Forelimb muscle (tissue), 1 donor: Measurements from ENCODE around the gene CAST. TPM values are rescaled to one million over a fixed set of nuclear protein-coding genes. Genes with fewer than 3 reads are reported as not detected.
"Not testable (repeated sequence)": the region's sequence is repeated elsewhere in the genome, so short reads cannot be mapped to it uniquely, and the experiment has no call there.

ENCODE experiments used
- DNase-seq: peaks from one replicate; pipeline ENCODE4 v3.0.0-alpha.2; 2013; ENCODE audit warnings: low read depth
- polyA plus RNA-seq: library from polyadenylated mRNA; unstranded; fragments of 120-200 nt; gene quantifications from one replicate; pipeline ENCODE4 v1.2.1, GENCODE V29; 2013; ENCODE audit not compliant: insufficient read length

Gene CAST, protein sequence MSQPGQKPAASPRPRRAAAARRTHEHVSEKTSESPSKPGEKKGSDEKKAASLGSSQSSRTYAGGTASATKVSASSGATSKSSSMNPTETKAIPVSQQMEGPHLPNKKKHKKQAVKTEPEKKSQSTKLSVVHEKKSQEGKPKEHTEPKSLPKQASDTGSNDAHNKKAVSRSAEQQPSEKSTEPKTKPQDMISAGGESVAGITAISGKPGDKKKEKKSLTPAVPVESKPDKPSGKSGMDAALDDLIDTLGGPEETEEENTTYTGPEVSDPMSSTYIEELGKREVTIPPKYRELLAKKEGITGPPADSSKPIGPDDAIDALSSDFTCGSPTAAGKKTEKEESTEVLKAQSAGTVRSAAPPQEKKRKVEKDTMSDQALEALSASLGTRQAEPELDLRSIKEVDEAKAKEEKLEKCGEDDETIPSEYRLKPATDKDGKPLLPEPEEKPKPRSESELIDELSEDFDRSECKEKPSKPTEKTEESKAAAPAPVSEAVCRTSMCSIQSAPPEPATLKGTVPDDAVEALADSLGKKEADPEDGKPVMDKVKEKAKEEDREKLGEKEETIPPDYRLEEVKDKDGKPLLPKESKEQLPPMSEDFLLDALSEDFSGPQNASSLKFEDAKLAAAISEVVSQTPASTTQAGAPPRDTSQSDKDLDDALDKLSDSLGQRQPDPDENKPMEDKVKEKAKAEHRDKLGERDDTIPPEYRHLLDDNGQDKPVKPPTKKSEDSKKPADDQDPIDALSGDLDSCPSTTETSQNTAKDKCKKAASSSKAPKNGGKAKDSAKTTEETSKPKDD
- polyA plus RNA-seq, result 138 TPM

DNA sequence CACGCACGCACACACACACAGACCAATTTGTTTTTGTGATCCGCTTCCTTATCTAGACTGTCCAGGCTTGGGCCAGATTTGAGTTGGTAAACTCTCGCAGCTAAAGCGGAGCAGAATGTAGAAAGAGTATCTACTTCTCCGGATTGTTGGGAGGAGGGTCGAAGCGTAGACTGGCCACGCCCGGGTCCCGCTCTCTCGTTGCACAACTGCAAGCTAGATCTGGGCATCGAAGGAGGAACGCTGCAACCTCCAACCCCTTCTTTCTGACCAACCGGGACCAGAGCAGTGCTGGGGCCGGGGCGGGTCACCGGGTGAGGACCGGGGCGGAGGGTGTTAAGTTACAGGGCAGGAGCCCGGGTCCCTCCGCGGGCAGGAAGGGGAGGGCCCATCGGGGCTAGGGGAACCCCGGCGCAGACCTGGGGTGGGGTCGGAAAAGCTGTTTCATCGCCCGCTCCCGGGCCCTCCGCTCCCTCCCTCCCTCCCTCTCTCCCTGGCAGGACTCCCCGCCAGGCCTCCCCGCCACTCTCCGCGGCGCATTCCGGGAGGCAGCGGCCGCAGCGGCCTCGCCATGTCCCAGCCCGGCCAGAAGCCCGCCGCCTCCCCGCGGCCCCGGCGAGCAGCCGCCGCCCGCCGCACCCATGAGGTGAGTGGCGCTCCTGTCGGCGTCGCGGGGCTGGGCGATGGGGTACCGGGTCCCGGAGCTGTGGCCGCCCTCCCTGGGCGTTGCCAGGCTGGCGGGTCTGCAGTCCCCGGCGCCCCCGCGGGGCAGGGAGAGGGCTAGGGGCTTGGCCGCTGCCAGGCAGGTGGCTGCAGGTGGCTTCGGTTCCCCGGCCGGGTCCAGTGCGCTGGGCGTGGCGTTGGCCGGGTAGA is at the start of gene CAST:
Gene CAST (plus strand): TSS at position 522 of the 870 bp plus-strand sequence. CDS start 47 bp downstream, at position 569.
- DNase-seq, result peak; percentile 46

DNA sequence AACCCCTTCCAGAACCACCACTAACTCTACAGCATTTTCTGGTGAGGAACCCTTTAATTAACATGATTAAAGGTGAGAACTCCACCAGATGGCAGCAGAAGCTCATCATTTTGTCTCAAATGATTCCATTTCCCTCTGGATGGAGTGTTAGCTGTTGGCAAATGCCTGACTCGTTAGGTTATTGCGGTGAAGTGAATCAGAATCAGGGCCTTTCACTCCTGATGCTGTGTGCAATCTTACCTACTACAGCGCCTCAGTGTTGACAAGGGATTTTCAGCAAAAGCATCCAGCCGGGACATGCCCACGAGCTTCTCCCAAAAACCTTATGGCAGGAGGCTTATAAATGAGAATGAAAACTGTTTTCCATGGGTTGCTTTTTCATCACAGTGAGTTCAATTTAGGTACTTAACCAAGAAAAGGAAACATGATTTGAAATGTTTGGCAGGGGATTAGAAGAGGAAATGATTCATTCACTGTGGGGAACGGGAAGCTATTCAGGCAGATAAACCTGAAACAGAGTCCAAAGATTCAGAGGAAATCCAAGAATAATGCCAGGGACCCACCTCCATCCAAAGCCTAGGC is 48.0 kb upstream of the CAST start:
- DNase-seq, result peak; percentile 49

DNA sequence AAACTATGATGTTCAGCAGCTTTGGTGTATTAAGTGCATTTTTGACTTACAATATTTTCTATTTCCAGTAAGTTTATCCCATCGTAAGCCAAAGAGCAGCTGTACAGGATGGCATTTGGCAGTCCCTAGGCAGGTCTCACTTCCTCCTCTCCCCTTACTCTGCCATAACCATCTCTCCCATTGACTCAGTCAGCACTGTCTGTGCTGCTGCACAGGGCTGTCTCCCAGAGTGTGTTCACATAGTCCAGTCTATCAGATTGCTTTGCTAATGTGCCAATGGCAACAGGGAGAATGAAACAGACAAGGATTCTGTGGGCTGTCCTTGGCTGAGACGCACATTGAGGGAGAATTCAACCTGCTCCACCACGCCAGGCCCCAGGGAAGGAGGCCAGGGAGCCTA is 47.0 kb upstream of the CAST start:
- no peak for DNase-seq

DNA sequence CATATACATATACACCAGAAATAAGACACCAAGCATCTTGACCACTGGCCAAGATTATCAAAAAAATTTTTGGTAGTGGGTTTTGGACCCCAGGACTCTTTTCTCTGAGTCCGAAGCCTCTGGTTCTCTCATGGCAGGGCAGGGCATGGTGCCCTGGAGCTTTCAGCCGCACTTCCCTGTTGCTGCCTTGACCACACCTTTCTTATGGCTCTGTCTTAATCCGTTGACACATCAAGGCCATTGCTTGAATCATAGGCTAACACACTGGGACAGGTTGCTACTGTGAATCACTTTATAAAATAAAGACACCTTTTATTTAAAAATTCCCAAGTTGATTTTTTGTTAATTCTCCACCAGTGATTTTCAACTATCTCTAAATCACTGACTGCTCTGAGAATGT is 45.4 kb upstream of the CAST start:
- DNase-seq, result no peak

DNA sequence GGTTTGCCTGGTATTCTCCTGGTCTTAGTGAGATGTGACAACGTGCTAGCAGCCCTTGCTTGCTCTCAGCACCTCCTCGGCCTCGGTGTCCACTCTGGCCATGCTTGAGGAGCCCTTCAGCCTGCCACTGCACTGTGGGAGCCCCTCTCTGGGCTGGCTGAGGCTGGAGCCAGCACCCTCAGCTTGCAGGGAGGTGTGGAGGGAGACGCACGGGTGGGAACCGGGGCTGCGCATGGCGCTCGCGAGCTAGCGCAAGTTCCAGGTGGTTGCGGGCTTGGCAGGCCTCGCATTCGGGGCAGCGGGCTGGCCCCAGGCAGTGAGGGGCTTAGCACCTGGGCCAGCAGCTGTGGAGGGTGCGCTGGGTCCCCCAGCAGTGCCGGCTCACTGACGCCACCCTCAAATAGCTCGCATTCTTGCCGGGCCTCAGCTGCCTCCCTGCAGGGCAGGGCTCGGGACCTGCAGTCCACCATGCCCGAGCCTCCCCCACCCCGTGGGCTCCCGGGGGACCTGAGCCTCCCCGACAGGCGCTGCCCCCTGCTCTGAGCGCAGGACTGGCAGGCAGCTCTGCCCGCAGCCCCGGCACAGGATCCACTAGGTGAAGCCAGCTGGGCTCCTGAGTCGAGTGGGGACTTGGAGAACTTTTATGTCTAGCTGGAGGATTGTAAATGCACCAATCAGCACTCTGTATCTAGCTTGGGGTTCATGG is 43.7 kb upstream of the CAST start:
- DNase-seq, result not testable (repeated sequence)

DNA sequence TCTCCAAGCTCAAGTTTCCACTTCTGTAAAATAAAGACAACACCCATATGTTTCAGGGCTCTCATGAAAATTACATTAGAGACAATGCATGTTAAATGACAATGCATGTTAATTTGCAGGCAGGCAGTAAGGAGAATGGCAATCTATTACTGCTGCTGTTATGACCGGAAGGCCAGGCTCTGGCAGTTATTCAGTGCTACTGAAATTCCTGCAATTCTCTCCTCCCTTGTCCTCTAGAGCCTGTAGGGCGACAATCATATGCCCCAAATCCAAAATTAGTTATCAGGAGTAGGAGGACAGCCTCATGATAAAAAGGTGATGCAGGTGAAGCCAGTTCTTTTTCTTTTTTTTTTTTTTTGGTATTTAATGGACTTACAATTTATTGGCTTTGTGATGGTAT is 42.2 kb upstream of the CAST start:
- no peak for DNase-seq

DNA sequence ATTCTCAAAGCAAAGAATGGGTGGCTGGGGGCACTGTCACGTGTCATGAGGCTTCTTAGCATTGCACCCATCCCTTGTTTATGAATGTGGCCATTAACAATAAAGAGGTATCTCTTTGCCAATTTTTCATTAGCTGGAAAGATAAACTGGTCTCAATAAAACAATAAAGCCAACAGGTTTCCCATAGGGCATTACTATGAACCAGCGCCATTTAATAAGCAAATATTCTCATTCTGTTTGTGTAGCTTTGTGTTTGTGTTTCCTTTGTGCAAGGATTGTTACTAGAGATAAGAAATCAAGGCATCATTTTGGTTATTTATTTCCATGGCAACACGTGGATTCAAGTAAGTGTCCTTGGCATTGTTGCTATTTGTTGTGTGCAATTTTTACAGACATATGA is 37.6 kb upstream of the CAST start:
- no peak for DNase-seq

DNA sequence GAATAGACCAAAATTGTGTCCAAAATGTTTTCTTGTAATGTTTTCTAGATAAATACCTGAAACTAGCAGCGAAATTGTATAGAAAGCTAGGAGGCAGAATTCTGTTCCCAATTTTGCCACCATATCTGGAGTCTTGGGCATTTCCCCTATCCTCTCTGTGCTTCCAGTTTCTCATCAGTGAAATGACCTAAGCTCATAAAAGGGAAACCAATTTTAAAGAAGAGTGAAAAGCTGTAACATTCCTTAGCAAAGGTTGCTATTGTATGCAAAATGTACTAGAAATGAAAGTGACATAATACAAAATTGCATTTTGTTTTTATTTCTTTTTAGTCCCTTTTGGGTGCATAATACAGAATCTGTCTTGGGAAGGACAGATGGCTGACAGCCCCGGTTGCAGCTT is 36.8 kb upstream of the CAST start:
- no peak for DNase-seq

DNA sequence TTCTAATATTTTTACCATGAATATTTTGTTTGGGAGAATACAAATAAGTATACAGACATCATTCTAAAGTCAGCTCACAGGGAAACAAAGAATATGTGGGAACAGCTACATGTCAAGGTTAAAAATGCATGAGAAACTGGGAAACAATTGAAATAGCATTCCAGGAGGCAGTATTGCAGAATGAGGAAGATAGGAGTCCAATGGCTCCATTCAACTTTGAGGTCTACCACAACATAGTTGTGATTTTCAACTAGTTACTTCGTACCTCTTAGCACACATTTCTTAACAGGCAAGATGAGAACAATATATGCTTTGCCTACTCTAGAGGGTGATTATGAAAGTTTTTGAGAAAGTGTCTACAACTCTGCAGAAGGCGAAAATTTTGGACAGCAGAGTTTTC is 35.2 kb upstream of the CAST start:
- no peak for DNase-seq

DNA sequence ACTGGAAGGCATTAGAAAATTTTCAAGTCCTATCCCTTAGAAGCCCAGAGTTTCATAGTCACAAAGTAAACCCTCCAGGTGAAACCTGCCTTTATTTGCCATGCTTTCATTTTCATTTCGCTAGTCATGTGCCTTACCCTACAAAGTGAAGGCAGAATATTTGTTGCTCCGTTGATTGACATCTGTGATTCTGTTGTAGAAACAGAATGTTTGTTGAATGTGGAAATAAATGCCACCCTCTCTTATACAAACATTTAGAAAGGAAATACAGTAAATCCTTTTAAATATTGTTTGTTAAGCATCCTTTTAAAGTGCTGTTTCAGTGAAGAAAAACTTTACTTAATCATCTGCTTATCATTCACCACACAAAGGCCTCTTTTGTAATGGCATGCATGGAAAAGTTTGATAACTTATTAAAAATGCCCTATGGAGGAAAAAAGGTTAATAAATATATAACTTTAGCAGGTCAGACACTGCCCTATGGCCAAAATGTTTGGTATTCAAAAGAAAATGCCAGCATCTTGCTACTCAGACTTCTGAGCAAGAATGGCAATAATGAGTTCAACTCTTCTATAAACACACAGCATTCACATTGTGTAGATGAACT is 34.3 kb upstream of the CAST start:
- no peak for DNase-seq

DNA sequence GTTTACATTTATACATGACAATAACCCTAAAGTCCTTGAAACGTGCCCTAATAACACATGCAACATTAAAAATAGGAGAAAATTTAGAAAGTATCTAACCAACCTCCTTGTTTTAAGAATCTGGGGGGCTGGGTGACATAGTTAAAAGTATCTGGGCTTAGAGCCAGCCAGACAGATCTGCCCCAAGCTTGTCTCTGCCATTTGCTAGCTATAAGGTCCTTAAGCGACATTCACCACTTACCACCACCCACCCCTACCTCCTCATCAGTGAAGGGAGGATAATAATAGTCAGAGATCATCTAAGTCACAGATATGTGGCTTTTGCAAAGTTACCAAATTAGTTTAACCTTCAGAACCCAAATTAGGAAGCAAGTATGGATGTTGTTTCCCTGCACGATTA is 33.8 kb upstream of the CAST start:
- DNase-seq, result no peak

DNA sequence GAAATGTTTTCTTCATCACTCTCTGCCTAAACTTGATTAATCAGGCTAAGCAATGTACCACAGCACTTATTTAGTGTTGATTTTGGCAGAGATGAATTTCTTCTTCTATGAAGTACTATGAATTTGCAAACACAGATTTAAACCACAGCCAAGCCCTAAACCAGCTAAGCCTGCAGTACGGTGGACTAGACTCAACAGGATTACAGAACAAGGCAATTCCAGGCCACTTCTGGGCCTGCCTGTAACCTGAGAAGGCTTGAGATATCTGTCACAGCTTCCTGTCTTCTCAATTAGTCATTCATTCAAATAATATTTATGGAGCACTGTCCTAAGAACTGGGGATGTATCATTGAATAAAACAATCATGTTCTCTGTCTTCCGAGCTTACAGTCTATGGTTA is 32.4 kb upstream of the CAST start:
- DNase-seq, result no peak

DNA sequence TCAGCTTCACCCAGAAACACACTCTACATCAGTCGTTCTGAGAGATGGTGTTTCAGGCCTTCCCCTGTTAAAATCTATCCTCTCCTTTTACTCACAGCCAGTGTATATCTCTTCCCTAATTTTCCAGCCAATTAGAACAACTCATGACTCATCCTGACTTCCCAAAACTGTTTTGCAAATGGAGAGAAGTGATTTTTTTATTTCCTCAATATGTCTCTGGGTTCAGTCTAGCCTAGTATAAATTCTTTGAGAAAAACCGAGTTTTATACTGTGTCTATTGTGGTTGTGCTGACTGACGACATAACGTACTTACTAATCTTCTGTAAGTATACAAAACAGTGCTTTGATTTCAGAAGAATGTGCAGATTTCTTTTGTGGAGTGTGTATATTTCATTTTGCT is 28.4 kb upstream of the CAST start:
- DNase-seq, result no peak

DNA sequence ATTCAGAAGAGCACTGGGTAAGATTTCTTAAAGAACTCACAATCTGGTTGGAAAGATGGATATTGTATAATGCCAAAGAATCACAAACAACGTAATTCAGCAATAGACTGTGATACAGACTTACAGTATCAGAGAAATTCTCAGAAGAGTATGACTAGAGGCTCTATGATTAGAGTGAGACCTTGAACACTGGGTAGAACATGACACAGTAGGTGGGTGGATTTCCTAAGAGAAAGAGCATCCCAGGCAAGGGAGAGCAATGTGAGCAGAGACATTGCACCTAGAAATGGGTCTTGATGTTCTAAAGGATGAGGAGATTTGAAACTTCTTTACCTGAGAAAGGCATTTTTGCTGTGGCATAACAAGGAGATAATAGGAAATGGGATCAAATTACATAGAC is 27.3 kb upstream of the CAST start:
- no peak for DNase-seq

DNA sequence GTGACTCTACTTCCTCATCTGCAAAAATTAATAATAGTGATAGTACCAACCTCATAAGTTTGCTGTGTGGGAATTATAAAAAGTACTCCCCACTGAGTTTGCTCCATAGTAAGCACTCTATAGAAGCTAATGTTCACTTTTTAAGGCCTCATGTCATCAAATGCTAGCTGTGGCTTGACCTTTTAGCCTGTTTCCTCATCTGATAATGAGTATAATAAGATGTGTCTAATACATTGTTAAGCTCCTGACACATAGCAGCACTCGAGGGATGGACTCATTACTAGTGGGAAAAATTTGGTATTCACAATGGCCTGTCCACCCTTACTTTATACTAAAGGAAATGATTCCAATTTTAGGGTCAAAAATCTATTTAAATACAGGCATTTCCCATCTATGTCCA is 26.1 kb upstream of the CAST start:
- DNase-seq, result no peak

DNA sequence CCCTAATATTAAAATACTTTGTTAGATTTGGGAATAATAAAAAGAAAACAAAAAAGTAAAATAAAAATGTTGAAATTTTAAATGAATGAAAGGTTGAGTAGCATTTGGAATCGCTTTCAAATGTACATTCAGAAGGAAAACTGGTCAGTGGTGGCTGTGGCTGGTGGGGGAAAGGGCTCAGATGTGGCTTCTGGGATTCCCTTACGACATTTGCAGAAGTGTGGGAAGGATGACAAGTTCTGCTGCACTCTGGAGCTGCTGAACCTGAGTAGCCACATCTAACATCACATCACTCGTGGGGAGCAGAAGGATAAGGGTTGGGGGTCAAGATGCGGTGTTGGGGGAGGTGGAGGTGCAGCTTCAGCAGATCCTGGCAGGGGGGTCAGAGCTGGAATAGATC is 25.6 kb upstream of the CAST start:
- DNase-seq, result no peak

DNA sequence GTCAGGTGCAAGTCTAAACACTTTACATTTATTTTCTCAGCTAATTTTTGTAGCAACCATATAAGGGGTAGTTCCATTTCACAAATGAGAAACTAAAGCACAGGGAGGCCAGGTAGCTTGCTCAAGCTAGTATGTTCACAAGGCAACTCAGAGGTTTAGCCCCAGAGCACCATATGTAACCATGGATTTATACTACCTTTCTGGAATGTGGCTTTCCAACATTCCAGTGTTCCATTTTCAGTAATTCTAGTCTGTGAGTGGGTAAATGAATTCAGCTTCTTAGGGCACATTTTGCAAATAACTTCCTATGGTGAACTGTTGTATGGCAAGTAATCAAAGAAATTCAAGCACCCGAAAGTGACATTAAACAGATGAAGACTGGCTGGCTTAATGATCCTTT is 25.0 kb upstream of the CAST start:
- DNase-seq, result no peak

DNA sequence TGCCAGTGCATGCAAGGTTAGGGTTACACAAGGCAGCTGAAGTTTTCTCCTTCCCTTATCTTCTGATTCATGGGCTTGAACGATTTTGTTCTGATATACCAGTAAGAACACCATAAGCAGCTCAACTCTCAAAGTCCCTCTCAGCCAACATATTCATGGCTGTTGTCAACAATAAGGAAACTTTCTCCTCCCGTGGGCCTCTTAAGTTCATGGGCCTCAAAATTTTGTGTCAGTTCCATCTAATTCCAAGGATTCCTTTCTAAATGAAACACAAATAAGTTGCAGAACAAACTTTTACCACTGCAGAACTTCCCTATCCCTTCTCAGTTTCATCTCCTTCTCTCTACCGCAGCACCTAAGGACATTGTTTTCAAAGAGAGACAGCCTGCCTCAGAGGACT is 23.6 kb upstream of the CAST start:
- DNase-seq, result no peak

DNA sequence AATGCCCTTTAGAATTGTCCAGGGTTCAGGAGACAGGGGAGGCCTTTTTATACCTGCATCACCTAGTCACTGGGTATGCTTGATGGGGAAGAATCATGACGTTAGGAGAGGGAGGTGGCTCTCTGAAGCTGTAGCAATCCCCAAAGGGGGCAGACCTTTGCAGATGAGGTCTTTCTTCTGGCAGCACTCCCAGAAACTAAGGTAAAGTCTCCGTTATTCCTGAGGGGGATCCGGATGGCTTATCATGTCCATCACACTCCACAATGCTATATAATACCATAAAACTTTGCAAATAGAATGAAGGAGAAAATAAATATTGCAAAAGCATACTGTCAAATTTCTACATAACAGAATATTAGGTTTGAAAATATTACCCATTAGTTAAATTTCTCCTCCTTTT is 21.5 kb upstream of the CAST start:
- no peak for DNase-seq

DNA sequence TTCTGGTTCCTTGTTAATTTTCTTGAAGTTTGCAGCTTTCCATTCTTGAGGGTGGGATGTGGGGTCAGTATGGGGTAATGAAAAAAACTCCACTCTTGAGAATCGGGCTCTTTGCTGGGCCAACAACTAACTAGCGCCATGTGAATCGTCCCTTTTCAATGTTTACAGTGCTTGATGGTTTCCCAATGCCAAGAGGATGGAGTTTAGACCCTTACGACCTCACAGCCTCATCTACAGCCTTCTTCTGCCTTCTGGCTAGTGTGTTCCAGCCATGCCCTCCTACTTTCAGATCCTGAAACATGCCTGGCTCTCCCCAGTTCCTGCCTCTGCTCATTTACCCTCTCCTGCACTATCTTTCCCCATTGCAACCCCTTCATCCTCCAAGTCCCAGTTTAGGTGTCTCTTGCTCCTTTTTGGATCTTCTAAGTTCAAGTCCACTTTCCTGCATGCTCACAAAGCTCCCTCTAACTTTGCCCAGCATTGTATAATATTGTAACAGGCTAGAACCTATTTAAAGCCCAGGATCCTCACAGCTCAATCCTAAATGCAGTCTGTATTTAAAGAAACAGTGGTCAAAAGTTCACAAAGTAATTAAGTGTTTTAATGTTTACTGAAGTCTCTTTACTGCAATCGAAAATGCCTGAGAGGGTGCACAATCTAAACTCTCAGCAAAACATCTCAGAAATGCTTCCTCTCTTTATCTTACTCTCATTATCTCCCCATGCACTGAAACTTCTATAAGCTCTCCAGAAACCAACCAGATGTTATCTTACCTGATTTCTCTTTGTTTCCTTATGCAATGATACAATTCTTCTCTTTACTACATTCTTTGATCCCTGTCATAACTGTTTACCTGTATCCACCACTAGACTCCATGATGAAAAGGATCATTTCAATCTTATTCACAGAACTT is 20.6 kb upstream of the CAST start:
- DNase-seq, result no peak
